Measurements from ENCODE around the gene KIAA0513. TPM values are rescaled to one million over a fixed set of nuclear protein-coding genes. Genes with fewer than 3 reads are reported as not detected.
A peak's percentile ranks its signal among the peaks of the same experiment; 100 is the strongest.

KIAA0513 gene
- total and polyA plus RNA-seq, 10 of the 15 experiments (the other 5 are each of a cell fraction or from before 2014, with no cell fraction given), result 0.14 to 5.8 (median 2.0) TPM

GRCh38 chr16:85061566-85061965, 34.0 kb downstream of the KIAA0513 start (continued):
- no peak for TF ChIP-seq CEBPZ (IDR thresholded peaks at IDR 0.05; ENCODE audit: low read depth, low read length)
- peak; percentile 74 for TF ChIP-seq IKZF1 (conservative IDR thresholded peaks at IDR 0.05)
- TF ChIP-seq IKZF2 (IDR thresholded peaks at IDR 0.05), result peak in 1 of 2 experiments; percentile 45; a peak in 1 of 4 replicates
- TF ChIP-seq EZH2 (IDR thresholded peaks at IDR 0.05; ENCODE audit: borderline replicate concordance, control insufficient read depth, low read depth, low read length), result no peak
- TF ChIP-seq BHLHE40 (IDR thresholded peaks at IDR 0.05; ENCODE audit: borderline replicate concordance in 1 of 2, low read depth in 2 of 2, low read length in 1 of 2), result peak; percentile 42 to 51; a peak in 1 of 4 replicates
- TF ChIP-seq SMAD5 (IDR thresholded peaks at IDR 0.05; ENCODE audit: low read depth), result no peak
- TF ChIP-seq PAX5 (IDR thresholded peaks at IDR 0.05; ENCODE audit: borderline replicate concordance, low read depth, low read length), result peak; percentile 36; the same call in 1 of the 2 replicates
- TF ChIP-seq HDAC6 (IDR thresholded peaks at IDR 0.05; ENCODE audit: unreplicated experiment), result no peak
- TF ChIP-seq PRDM15 (CRISPR knock-in tag; IDR thresholded peaks at IDR 0.05), result no peak
- TF ChIP-seq NR2F1 (conservative IDR thresholded peaks at IDR 0.05), result no peak; the same call in 1 of the 2 replicates
- no peak for TF ChIP-seq STAT1 (conservative IDR thresholded peaks at IDR 0.05)
- TF ChIP-seq RAD21 (IDR thresholded peaks at IDR 0.05; ENCODE audit: insufficient read depth, low read depth, low read length), result no peak
- TF ChIP-seq SMAD1 (IDR thresholded peaks at IDR 0.05; ENCODE audit: low read depth, partially characterized antibody), result no peak
- no peak for TF ChIP-seq ZNF207 (IDR thresholded peaks at IDR 0.05; ENCODE audit: borderline replicate concordance)
- TF ChIP-seq RCOR1 (conservative IDR thresholded peaks at IDR 0.05; ENCODE audit: low read depth, low read length), result no peak
- 0 out of 2 replicates have a peak, but pooled peaks have one; percentile 36 for TF ChIP-seq EED (IDR thresholded peaks at IDR 0.05; ENCODE audit: low read depth)
- no peak for TF ChIP-seq ETV6 (conservative IDR thresholded peaks at IDR 0.05 in 1 of 2, IDR thresholded peaks at IDR 0.05 in 1 of 2; ENCODE audit: borderline replicate concordance in 1 of 2, low read depth in 1 of 2)
- TF ChIP-seq RELB (IDR thresholded peaks at IDR 0.05; ENCODE audit: low read depth), result peak; percentile 49; the same call in 1 of the 2 replicates
- peak; percentile 65 for TF ChIP-seq SPI1 (IDR thresholded peaks at IDR 0.05; ENCODE audit: borderline replicate concordance, insufficient read depth, low read depth, low read length)
- no peak for TF ChIP-seq BMI1 (IDR thresholded peaks at IDR 0.05; ENCODE audit: borderline replicate concordance)

All from GM12878 (cell line).